GM21423 (cell line): Measurements from ENCODE around the gene MDM4.
"Not testable (repeated sequence)": the region's sequence is repeated elsewhere in the genome, so short reads cannot be mapped to it uniquely, and the experiment has no call there.

Experiments used
- ATAC-seq: cut with Tn5 transposase; IDR thresholded peaks from one replicate; pipeline ENCODE4 v1.9.1; 2021; ENCODE audit warnings: mild to moderate bottlenecking, moderate library complexity; ENCODE audit not compliant: unreplicated experiment

Gene MDM4

GRCh38 chr1:204558467-204558866 is 42.3 kb downstream of the MDM4 start:
- ATAC-seq, result no peak

GRCh38 chr1:204560002-204560401 is 43.8 kb downstream of the MDM4 start:
- ATAC-seq, result not testable (repeated sequence)

- ATAC-seq, result no peak
Measured at GRCh38 chr1:204560590-204561150, 44.5 kb downstream of the MDM4 start.

- ATAC-seq, result no peak
Measured at GRCh38 chr1:204562075-204562990, 46.1 kb downstream of the MDM4 start.

- no peak for ATAC-seq
Measured at GRCh38 chr1:204563307-204563706, 47.1 kb downstream of the MDM4 start.

GRCh38 chr1:204563780-204564179 is 47.6 kb downstream of the MDM4 start:
- ATAC-seq, result no peak

- ATAC-seq, result peak; percentile 85
Measured at GRCh38 chr1:204564835-204565234, 48.6 kb downstream of the MDM4 start.

GRCh38 chr1:204565617-204566582 is 49.7 kb downstream of the MDM4 start:
- ATAC-seq, result peak; percentile 46

GRCh38 chr1:204566583-204566955 is 50.4 kb downstream of the MDM4 start:
- no peak for ATAC-seq

- ATAC-seq, result no peak
Measured at GRCh38 chr1:204567071-204567470, 50.9 kb downstream of the MDM4 start.

GRCh38 chr1:204568576-204569315 is 52.5 kb downstream of the MDM4 start:
- ATAC-seq, result no peak

GRCh38 chr1:204569478-204569877 is 53.3 kb downstream of the MDM4 start:
- ATAC-seq, result no peak

GRCh38 chr1:204570021-204570420 is 53.8 kb downstream of the MDM4 start:
- not testable (repeated sequence) for ATAC-seq

- no peak for ATAC-seq
Measured at GRCh38 chr1:204571128-204571527, 54.9 kb downstream of the MDM4 start.

- ATAC-seq, result no peak
Measured at GRCh38 chr1:204571631-204572030, 55.4 kb downstream of the MDM4 start.

- ATAC-seq, result no peak
Measured at GRCh38 chr1:204572923-204573922, 57.0 kb downstream of the MDM4 start.

GRCh38 chr1:204574016-204574864 is 58.0 kb downstream of the MDM4 start:
- no peak for ATAC-seq

GRCh38 chr1:204574865-204575163 is 58.6 kb downstream of the MDM4 start:
- no peak for ATAC-seq
